ENCODE data around the gene CLSTN2. TPM values are rescaled to one million over a fixed set of nuclear protein-coding genes. Genes with fewer than 3 reads are reported as not detected.

The CLSTN2 gene
- total RNA-seq, 1 experiment from 2014 or later, result 0.68 TPM

- Mint-ChIP-seq H3K4me3 (no peak overlapping the region), H3K27ac (no peak overlapping the region), H3K27me3 (ENCODE audit: low read depth) (peaks cover 3% of the 10 kb centered on the region), H3K4me1 (peaks cover 7% of the 10 kb centered on the region in 2 experiments), H3K9me3 (no peaks in the 10 kb centered on the region; a peak in 1 of 5 replicates), H3K36me3 (ENCODE audit: insufficient read depth in 1 of 3, low read depth in 3 of 3) (no peaks in the 10 kb centered on the region; a peak in 1 of 7 replicates)
- Histone ChIP-seq H2BK120ac (ENCODE audit: low read depth, low read length, poor library complexity, severe bottlenecking) (no peak overlapping the region), H3K9me3 (ENCODE audit: control insufficient read depth, low read depth, low read length) (no peaks in the 10 kb centered on the region), H3K56ac (ENCODE audit: insufficient read length, low read depth, low read length) (no peak overlapping the region), H2BK12ac (ENCODE audit: insufficient read length, low read depth, low read length) (no peak overlapping the region), H4K91ac (ENCODE audit: insufficient read length, low read depth, low read length) (no peak overlapping the region), H2BK20ac (ENCODE audit: low read depth, low read length, poor library complexity, severe bottlenecking) (no peak overlapping the region), H3K14ac (ENCODE audit: insufficient read depth, low read length) (no peak overlapping the region), H4K5ac (ENCODE audit: insufficient read length, low read depth, low read length) (no peak overlapping the region), H2AK5ac (ENCODE audit: insufficient read length, low read length) (no peak overlapping the region), H3T11ph (ENCODE audit: low read length) (no peak overlapping the region), H2AFZ (ENCODE audit: low read length) (no peak overlapping the region), H3K4ac (ENCODE audit: low read depth, low read length) (no peak overlapping the region), H3K18ac (ENCODE audit: insufficient read length, low read depth, low read length) (no peak overlapping the region), H2BK5ac (ENCODE audit: insufficient read length, low read length) (no peak overlapping the region), H3K27me3 (ENCODE audit: insufficient read depth, low read length) (no peaks in the 10 kb centered on the region), H4K20me1 (ENCODE audit: control insufficient read depth, insufficient read depth, insufficient read length) (no peaks in the 10 kb centered on the region), H3K4me2 (ENCODE audit: insufficient read depth, insufficient read length, low read length) (no peak overlapping the region), H3K4me1 (ENCODE audit: insufficient read depth, low read length) (no peaks in the 10 kb centered on the region), H3K9ac (ENCODE audit: extremely low read depth, insufficient read length, low read length) (no peak overlapping the region), H4K8ac (replicated peaks; ENCODE audit: insufficient read length, low read depth, low read length) (no peak overlapping the region), H3K79me2 (ENCODE audit: insufficient read depth, low read length) (no peaks in the 10 kb centered on the region), H3K23me2 (ENCODE audit: insufficient read length, low read depth, low read length, poor library complexity, severe bottlenecking) (no peaks in the 10 kb centered on the region), H3K27ac (ENCODE audit: insufficient read length, low read depth, low read length) (no peak overlapping the region), H3K23ac (ENCODE audit: insufficient read length, low read depth, low read length) (no peak overlapping the region), H3K79me1 (ENCODE audit: insufficient read depth, low read depth, low read length, poor library complexity, severe bottlenecking) (no peaks in the 10 kb centered on the region), H2BK15ac (ENCODE audit: low read depth, low read length) (no peak overlapping the region)
- TF ChIP-seq, protein P1, sequence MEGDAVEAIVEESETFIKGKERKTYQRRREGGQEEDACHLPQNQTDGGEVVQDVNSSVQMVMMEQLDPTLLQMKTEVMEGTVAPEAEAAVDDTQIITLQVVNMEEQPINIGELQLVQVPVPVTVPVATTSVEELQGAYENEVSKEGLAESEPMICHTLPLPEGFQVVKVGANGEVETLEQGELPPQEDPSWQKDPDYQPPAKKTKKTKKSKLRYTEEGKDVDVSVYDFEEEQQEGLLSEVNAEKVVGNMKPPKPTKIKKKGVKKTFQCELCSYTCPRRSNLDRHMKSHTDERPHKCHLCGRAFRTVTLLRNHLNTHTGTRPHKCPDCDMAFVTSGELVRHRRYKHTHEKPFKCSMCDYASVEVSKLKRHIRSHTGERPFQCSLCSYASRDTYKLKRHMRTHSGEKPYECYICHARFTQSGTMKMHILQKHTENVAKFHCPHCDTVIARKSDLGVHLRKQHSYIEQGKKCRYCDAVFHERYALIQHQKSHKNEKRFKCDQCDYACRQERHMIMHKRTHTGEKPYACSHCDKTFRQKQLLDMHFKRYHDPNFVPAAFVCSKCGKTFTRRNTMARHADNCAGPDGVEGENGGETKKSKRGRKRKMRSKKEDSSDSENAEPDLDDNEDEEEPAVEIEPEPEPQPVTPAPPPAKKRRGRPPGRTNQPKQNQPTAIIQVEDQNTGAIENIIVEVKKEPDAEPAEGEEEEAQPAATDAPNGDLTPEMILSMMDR (conservative IDR thresholded peaks at IDR 0.05), result no peak
- WGBS (ENCODE audit: extremely low coverage, insufficient read length, low lambda C conversion rate), result no CpG with 5 or more reads among the region's 4 CpGs
- DNase-seq, result no peak
Measured at GRCh38 chr3:140078343-140078742, 143.4 kb downstream of the CLSTN2 start.

Measured in H9 (cell line).